Vagina (tissue), 2 donors: ENCODE data around the gene SH3BP5L. TPM values are rescaled to one million over a fixed set of nuclear protein-coding genes. Genes with fewer than 3 reads are reported as not detected.

ENCODE experiments used
- microRNA-seq: library from miRNA; unstranded; fragments of <30 nt; microRNA quantifications from one replicate; pipeline ENCODE4, GENCODE V29; 2017; ENCODE audit warnings: borderline number of aligned reads, borderline replicate concordance
- small RNA-seq: library from RNA; depleted of rRNA; stranded (forward); fragments of <200 nt; gene quantifications from one replicate; pipeline ENCODE3, GENCODE V24; 2016
- total RNA-seq: library from RNA; depleted of rRNA; stranded (reverse); fragments of >200 nt; gene quantifications from one replicate; pipeline ENCODE4 v1.2.3, GENCODE V29; 2016

The SH3BP5L gene
- total RNA-seq, 1 donor from 2014 or later: 18.7 TPM

Small RNA genes within 50 kb of the gene (microRNA-seq; reads per million reads assigned to microRNA genes)
- gene MIR3124: not detected

Small RNA genes within 50 kb of the gene (small RNA-seq; reads per million reads assigned to genes)
- not detected for gene MIR3124

Other genes with a start within 250 kb of the SH3BP5L start
- gene OR2T10, start 228.2 kb downstream of the SH3BP5L start, total RNA-seq: not detected
- gene OR2T11, start 190.8 kb downstream of the SH3BP5L start, total RNA-seq: not detected
- not detected for gene OR2T35, start 180.6 kb downstream of the SH3BP5L start, total RNA-seq
- not detected for gene OR2T27, start 170.4 kb downstream of the SH3BP5L start, total RNA-seq
- not detected for gene OR14I1, start 123.1 kb downstream of the SH3BP5L start, total RNA-seq
- gene LYPD8, start 70.2 kb downstream of the SH3BP5L start, total RNA-seq: not detected
- gene ZNF672, start 12.3 kb upstream of the SH3BP5L start, total RNA-seq: 44.9 TPM
- 46.7 TPM for gene ZNF692, start 33.2 kb upstream of the SH3BP5L start, total RNA-seq
- 12.5 TPM for gene PGBD2, start 80.3 kb upstream of the SH3BP5L start, total RNA-seq